Trophoblast cell (in vitro differentiated cells and primary cell): ENCODE measurements around the gene DMXL1.

Experiments
- DNase-seq, 2 donors: peaks; one replicate each; pipeline ENCODE4 v3.0.0-alpha.2; 2016
- H2AFZ ChIP-seq: 2 replicates; pipeline ENCODE4 v1.6.1; 2013; ENCODE audit warnings: low read length, moderate library complexity, mild to moderate bottlenecking; ENCODE audit not compliant: insufficient read depth, poor library complexity
- H2AK5ac ChIP-seq: 2 replicates; pipeline ENCODE4 v1.6.1; 2013; ENCODE audit warnings: mild to moderate bottlenecking, low read length
- H2BK120ac ChIP-seq: 2 replicates; pipeline ENCODE4 v1.6.1; 2013; ENCODE audit warnings: low read length, mild to moderate bottlenecking, moderate library complexity; ENCODE audit not compliant: insufficient read depth, poor library complexity
- H2BK12ac ChIP-seq: 2 replicates; pipeline ENCODE4 v1.6.1; 2013; ENCODE audit warnings: mild to moderate bottlenecking, low read length, moderate library complexity
- H2BK5ac ChIP-seq: 2 replicates; pipeline ENCODE4 v1.6.1; 2013; ENCODE audit warnings: low read length, low read depth, moderate library complexity, mild to moderate bottlenecking; ENCODE audit not compliant: poor library complexity
- H3K14ac ChIP-seq: 2 replicates; pipeline ENCODE4 v1.6.1; 2013; ENCODE audit warnings: mild to moderate bottlenecking, low read length
- H3K18ac ChIP-seq: 2 replicates; pipeline ENCODE4 v1.6.1; 2013; ENCODE audit warnings: mild to moderate bottlenecking, low read length
- H3K23ac ChIP-seq: 2 replicates; pipeline ENCODE4 v1.6.1; 2013; ENCODE audit warnings: low read length
- H3K27ac ChIP-seq: 2 replicates; pipeline ENCODE4 v1.5.1; 2013; ENCODE audit warnings: low read depth, mild to moderate bottlenecking, inconsistent platforms, low read length, moderate library complexity
- H3K27me3 ChIP-seq: 2 replicates; pipeline ENCODE4 v1.6.1; 2013; ENCODE audit warnings: inconsistent platforms, mild to moderate bottlenecking, low read length, moderate library complexity; ENCODE audit not compliant: insufficient read depth
- H3K36me3 ChIP-seq, 2 experiments: 1 replicate in 1 of 2; 2 replicates in 1 of 2; pipeline ENCODE4 v1.6.1; 2013; ENCODE audit warnings: low read length in 2 of 2, mild to moderate bottlenecking in 2 of 2, moderate library complexity in 1 of 2; ENCODE audit not compliant: insufficient read depth in 2 of 2, control insufficient read depth in 1 of 2
- H3K4ac ChIP-seq: 2 replicates; pipeline ENCODE4 v1.6.1; 2013; ENCODE audit warnings: low read depth, mild to moderate bottlenecking, low read length, moderate library complexity
- H3K4me1 ChIP-seq, 2 experiments: 1 replicate in 1 of 2; 2 replicates in 1 of 2; pipeline ENCODE4 v1.6.1; 2013; ENCODE audit warnings: low read length in 2 of 2, mild to moderate bottlenecking in 2 of 2, moderate library complexity in 1 of 2; ENCODE audit not compliant: insufficient read depth in 2 of 2, control insufficient read depth in 1 of 2
- H3K4me2 ChIP-seq: 2 replicates; pipeline ENCODE4 v1.6.1; 2013; ENCODE audit warnings: inconsistent platforms, mild to moderate bottlenecking, low read length, moderate library complexity
- H3K4me3 ChIP-seq: 2 replicates; pipeline ENCODE4 v1.5.1; 2013; ENCODE audit warnings: mild to moderate bottlenecking, low read depth, low read length, inconsistent platforms
- H3K79me1 ChIP-seq: one replicate; pipeline ENCODE4 v1.6.1; 2013; ENCODE audit warnings: low read length
- H3K79me2 ChIP-seq: 2 replicates; pipeline ENCODE4 v1.6.1; 2013; ENCODE audit warnings: low read length, mild to moderate bottlenecking; ENCODE audit not compliant: control insufficient read depth, insufficient read depth, poor library complexity
- H3K9ac ChIP-seq: 2 replicates; pipeline ENCODE4 v1.6.1; 2013; ENCODE audit warnings: mild to moderate bottlenecking, low read length
- H3K9me3 ChIP-seq: 2 replicates; pipeline ENCODE4 v1.6.1; 2013; ENCODE audit warnings: low read depth, mild to moderate bottlenecking, control low read depth, inconsistent platforms, low read length; ENCODE audit not compliant: insufficient read depth
- H4K12ac ChIP-seq: 2 replicates; pipeline ENCODE4 v1.6.1; 2013; ENCODE audit warnings: low read depth, mild to moderate bottlenecking, low read length, moderate library complexity
- H4K8ac ChIP-seq: 2 replicates; pipeline ENCODE4 v1.6.1; 2013; ENCODE audit warnings: low read depth, mild to moderate bottlenecking, low read length, moderate library complexity
- H4K91ac ChIP-seq: one replicate; pipeline ENCODE4 v1.6.1; 2013; ENCODE audit warnings: low read depth, mild to moderate bottlenecking, low read length, moderate library complexity
- WGBS: extraction: QIAGEN DNeasy Blood & Tissue Kit; methylation state at CpG from one replicate; pipeline ENCODE4 v1.1.7; 2013; ENCODE audit warnings: missing lambda C conversion rate; ENCODE audit not compliant: insufficient read length, insufficient coverage; ENCODE audit errors: extremely low coverage; 5-methylcytosine and 5-hydroxymethylcytosine counted together

DMXL1 gene

GRCh38 chr5:119078861-119079260 is 8.0 kb downstream of the DMXL1 start:
- no peaks in the 10 kb centered on the region for H3K4me1 ChIP-seq
- H4K8ac ChIP-seq = no peak overlapping the region
- no peak overlapping the region for H3K14ac ChIP-seq
- WGBS = no CpG with 5 or more reads among the region's 1 CpG
- no peak overlapping the region for H2BK12ac ChIP-seq
- H3K9ac ChIP-seq = no peak overlapping the region
- no peak overlapping the region for H3K27ac ChIP-seq
- no peaks in the 10 kb centered on the region for H3K27me3 ChIP-seq
- H2AK5ac ChIP-seq = no peak overlapping the region
- no peaks in the 10 kb centered on the region for H3K36me3 ChIP-seq
- H3K23ac ChIP-seq = no peak overlapping the region
- H3K4me3 ChIP-seq = no peak overlapping the region
- H3K79me2 ChIP-seq = no peaks in the 10 kb centered on the region
- no peak overlapping the region for H3K4me2 ChIP-seq
- no peak overlapping the region for H4K12ac ChIP-seq
- no peak overlapping the region for H2AFZ ChIP-seq
- no peak overlapping the region for H3K18ac ChIP-seq
- no peak overlapping the region for H3K4ac ChIP-seq
- no peaks in the 10 kb centered on the region for H3K79me1 ChIP-seq
- H2BK5ac ChIP-seq = no peak overlapping the region
- no peak for DNase-seq
- H2BK120ac ChIP-seq = no peak overlapping the region
- H3K9me3 ChIP-seq = no peaks in the 10 kb centered on the region
- no peak overlapping the region for H4K91ac ChIP-seq

- no CpG with 5 or more reads among the region's 3 CpGs for WGBS
- Histone ChIP-seq H3K27ac (no peak overlapping the region), H3K4ac (no peak overlapping the region), H2AK5ac (no peak overlapping the region), H3K4me1 (no peaks in the 10 kb centered on the region), H2BK5ac (no peak overlapping the region), H3K27me3 (no peaks in the 10 kb centered on the region), H4K8ac (no peak overlapping the region), H2BK12ac (no peak overlapping the region), H3K79me2 (no peaks in the 10 kb centered on the region), H3K14ac (no peak overlapping the region), H4K12ac (no peak overlapping the region), H3K79me1 (no peaks in the 10 kb centered on the region), H3K36me3 (no peaks in the 10 kb centered on the region), H4K91ac (no peak overlapping the region), H3K23ac (no peak overlapping the region), H2AFZ (no peak overlapping the region), H3K4me3 (no peak overlapping the region), H2BK120ac (no peak overlapping the region), H3K4me2 (no peak overlapping the region), H3K9ac (no peak overlapping the region), H3K18ac (no peak overlapping the region), H3K9me3 (no peaks in the 10 kb centered on the region)
- no peak for DNase-seq
Measured at GRCh38 chr5:119079318-119079921, 8.5 kb downstream of the DMXL1 start.

- Histone ChIP-seq H3K79me2 (no peaks in the 10 kb centered on the region), H3K14ac (no peak overlapping the region), H3K36me3 (no peaks in the 10 kb centered on the region), H3K4me2 (no peak overlapping the region), H3K27ac (no peak overlapping the region), H2BK5ac (no peak overlapping the region), H3K27me3 (no peaks in the 10 kb centered on the region), H4K12ac (no peak overlapping the region), H3K18ac (no peak overlapping the region), H2AK5ac (no peak overlapping the region), H2AFZ (no peak overlapping the region), H3K9me3 (no peaks in the 10 kb centered on the region), H3K4ac (no peak overlapping the region), H2BK120ac (no peak overlapping the region), H3K9ac (no peak overlapping the region), H3K79me1 (no peaks in the 10 kb centered on the region), H4K91ac (no peak overlapping the region), H4K8ac (no peak overlapping the region), H2BK12ac (no peak overlapping the region), H3K4me3 (no peak overlapping the region), H3K23ac (no peak overlapping the region), H3K4me1 (no peaks in the 10 kb centered on the region)
- no CpG with 5 or more reads among the region's 1 CpG for WGBS
- DNase-seq = no peak
Measured at GRCh38 chr5:119080936-119081335, 10.0 kb downstream of the DMXL1 start.

GRCh38 chr5:119082691-119083090 is 11.8 kb downstream of the DMXL1 start:
- H2AFZ ChIP-seq = no peak overlapping the region
- no peak overlapping the region for H3K9ac ChIP-seq
- no peaks in the 10 kb centered on the region for H3K79me2 ChIP-seq
- H3K14ac ChIP-seq = no peak overlapping the region
- H3K79me1 ChIP-seq = no peaks in the 10 kb centered on the region
- H2BK120ac ChIP-seq = no peak overlapping the region
- no peak overlapping the region for H4K91ac ChIP-seq
- no peaks in the 10 kb centered on the region for H3K36me3 ChIP-seq
- H3K27me3 ChIP-seq = no peaks in the 10 kb centered on the region
- H3K4me1 ChIP-seq = no peaks in the 10 kb centered on the region
- no peak overlapping the region for H2AK5ac ChIP-seq
- no peaks in the 10 kb centered on the region for H3K9me3 ChIP-seq
- no peak overlapping the region for H3K23ac ChIP-seq
- no peak overlapping the region for H3K4me2 ChIP-seq
- no peak overlapping the region for H2BK5ac ChIP-seq
- no peak overlapping the region for H3K4me3 ChIP-seq
- H2BK12ac ChIP-seq = no peak overlapping the region
- DNase-seq = no peak
- 100% methylated on average over 2 of the region's 3 CpGs for WGBS
- H3K18ac ChIP-seq = no peak overlapping the region
- no peak overlapping the region for H4K8ac ChIP-seq
- H4K12ac ChIP-seq = no peak overlapping the region
- no peak overlapping the region for H3K4ac ChIP-seq
- no peak overlapping the region for H3K27ac ChIP-seq
